ENCODE data around the gene MTMR2.

Gene MTMR2

DNA sequence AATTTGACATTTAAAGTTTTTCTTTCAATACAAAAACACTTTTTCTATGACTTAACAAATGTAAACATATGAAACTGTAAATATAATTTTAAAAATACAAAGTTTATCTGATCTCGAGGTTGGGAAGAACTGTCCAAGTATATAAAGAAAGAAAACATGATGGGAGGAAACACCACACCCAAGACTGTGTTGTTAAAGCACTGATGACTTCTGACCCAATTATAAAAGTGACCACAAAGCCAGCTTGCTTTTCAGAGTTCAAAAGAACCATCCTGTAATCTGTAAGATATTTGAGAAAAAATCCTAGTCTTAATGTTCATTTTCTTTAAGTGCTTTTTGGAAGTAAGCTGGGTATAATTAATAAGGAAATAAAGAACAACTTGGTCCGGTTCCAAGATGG is 118.0 kb downstream of the MTMR2 start:
- DNase-seq: no peak

DNA sequence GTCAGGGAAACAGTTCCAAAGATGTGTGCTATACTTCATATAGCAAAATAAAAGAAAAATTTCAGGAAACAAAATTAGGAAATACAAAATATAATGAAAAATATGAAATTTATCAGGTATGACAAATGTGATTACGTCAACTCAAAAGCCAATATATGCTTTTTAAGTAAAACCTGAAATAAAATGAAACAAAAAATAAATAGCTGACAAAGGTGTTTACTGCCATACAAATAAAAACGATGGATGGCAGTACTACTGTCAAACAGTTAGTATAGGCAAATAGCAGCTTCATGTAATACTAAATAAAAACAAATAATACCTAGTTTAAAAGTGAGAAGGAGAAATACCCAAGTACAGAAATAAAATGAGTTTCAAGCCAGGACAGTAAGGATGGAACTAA is 119.9 kb downstream of the MTMR2 start:
- DNase-seq: no peak

DNA sequence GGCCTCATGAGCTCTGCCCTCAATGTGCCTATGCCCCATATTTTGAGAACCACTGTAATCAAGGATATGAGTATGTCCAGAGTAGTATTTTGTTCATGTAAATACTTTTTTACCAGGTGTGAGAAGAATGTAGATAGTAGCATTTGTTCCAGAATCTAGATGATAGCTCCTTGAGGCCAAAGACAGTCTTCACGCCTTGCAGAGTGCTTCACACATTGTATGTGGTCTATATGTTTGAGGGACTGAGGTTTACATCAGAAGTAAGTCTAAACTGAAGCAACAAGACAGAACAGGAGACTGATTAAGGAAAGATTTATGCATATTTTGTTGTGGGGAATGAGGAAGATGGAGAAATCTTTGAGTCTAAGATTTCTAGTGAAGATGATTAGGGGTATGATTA is 121.1 kb downstream of the MTMR2 start:
- no peak for DNase-seq

GRCh38 chr11:95800438-95800837 is 123.5 kb downstream of the MTMR2 start:
- DNase-seq: no peak

GRCh38 chr11:95799546-95799945 is 124.4 kb downstream of the MTMR2 start:
- DNase-seq: no peak

DNA sequence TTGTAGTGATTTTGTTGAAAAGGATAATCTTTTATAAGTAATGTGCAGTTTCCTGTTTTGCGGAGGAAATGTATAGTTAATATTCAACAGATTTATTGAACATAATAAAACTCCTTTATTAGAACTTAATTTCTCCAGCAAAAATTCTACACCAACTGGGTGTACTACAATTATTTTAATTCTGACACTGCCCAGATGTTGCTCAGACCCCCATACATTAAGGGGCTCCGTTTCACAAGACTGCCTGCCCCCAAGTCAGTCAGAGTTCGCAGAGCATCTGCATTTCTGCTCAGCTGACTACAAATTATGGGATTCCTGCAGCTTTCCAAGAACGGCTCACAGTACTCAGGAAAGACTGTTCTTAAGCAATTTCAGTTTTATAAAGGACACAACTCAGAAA is 127.4 kb downstream of the MTMR2 start:
- DNase-seq: no peak

GRCh38 chr11:95795627-95796295 is 128.1 kb downstream of the MTMR2 start:
- no peak for DNase-seq

GRCh38 chr11:95794086-95794485 is 129.8 kb downstream of the MTMR2 start:
- no peak for DNase-seq

GRCh38 chr11:95793116-95793515 is 130.8 kb downstream of the MTMR2 start:
- no peak for DNase-seq

DNA sequence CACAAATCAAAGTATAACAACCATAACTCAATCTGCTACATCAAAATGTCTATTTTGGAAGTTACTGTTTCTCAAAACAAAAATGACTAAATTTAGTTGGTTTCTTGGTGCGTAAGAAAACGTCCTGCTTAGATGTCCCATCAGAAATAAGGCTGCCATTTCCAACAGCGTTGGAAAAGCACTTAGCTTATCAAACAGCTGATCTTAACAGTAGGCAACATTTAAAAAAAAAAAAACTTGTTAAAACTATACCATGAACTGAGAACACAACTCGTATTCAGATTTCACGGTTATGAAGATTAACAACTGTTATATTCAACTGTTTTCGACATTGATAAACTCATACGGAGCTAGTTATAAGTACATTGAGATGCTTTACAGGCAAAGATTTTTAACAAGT is 131.2 kb downstream of the MTMR2 start:
- DNase-seq: no peak

- no peak for DNase-seq
Observed at GRCh38 chr11:95792200-95792599, 131.7 kb downstream of the MTMR2 start.

DNA sequence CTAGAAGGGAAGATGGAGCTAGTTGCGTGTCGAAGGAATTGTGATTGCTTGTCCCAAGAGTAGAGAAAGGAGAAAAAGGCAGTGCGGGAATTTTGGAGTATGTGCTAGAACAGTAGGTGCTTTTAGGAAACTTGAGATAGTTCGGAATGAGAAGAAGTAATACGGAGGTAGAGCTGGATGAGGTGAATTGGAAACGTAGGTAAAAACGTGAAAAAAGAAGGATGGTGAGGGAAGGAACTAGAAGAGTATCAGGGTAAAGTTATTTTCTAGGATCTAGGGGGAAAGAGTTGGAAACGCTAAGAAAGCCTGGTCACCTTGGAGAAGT is 132.2 kb downstream of the MTMR2 start:
- DNase-seq: no peak

- no peak for DNase-seq
Observed at GRCh38 chr11:95790933-95791708, 132.8 kb downstream of the MTMR2 start.

DNA sequence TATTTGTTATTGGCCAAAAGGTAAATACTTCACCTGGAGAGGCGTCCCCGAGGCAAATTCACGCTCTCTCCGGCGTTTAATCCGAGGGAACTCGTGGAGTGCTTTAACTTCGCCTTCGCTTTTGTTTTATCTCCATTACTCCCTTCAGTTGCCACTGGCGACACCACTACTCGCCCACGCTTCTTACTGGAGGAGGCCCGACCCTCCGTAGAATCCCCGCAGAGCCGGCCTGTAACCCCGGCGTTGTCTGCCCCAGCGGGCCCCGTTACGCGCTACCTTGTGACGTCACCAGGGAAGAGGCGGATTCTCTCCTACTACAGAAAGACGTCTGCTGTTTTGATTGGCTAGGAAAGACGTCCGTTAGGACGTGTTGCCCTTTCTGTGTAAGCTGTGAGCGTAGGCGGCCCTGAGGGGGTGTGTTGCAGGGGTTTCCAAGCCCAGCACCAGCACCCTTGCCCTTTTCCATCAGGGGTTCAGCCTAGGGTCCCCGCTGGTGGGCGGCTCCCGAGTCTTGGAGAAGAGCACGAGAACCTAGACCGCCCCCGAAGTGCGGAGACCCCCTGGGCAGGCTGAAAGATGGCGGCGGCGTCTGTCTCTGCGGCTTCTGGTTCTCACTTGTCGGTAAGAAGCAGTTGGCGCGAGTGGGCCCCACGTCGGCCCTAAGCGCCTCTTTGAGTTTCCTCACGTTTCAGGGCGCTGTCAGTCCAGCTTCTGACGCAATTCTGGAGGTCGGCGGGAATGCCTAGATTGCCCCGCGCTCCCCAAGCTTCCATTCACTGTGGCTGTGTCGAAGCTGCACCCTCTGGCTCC is 133.6 kb downstream of the MTMR2 start, which contains the start of gene CEP57:
Gene CEP57, plus strand, starts transcription at position 376 of the 810 bp plus-strand sequence. Its CDS starts 201 bp downstream, at position 577.
- peak; percentile 43 for DNase-seq

GRCh38 chr11:95789506-95790122 is 134.3 kb downstream of the MTMR2 start, which contains the start of gene FAM76B:
Gene FAM76B, minus strand, starts transcription at chr11:95789782. Its CDS starts 304 bp downstream, at chr11:95789478.
- DNase-seq: peak; percentile 33

DNA sequence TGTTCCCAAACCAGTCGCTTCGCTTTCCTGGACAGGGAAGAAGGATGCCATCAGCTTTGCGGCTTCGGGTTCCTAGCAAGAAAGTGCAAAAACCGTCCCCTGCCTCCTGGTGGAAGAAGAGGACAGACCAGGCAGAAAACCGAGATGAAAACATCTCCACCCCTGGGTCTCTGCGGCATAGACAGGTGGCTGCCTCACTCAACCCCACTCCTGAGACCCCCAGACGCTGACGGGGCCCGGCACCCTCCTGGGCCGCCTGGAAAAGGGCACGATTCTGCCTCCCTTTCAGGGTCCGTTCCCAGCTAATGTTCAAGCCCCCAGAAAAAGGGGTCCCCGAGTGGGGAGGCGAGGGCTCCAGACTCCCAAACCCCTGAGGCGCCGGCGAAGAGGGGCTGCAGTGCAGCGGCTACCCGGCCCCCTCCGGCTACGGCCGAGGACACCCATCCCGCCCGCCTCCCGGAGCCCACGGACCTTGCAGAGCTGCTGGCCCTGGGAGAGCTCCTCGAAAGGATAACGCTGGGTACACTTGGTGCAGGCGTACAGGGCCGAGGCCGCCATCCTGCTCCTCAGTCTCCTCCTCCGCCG is 134.9 kb downstream of the MTMR2 start:
- no peak for DNase-seq
